ENCODE measurements around the gene GINS1.

GRCh38 chr20:25466846-25467245, 59.4 kb downstream of the GINS1 start:
- TF ChIP-seq CTCF (IDR thresholded peaks at IDR 0.05; ENCODE audit: low read length) (no peak), EZH2 (IDR thresholded peaks at IDR 0.05; ENCODE audit: borderline replicate concordance, low read length) (no peak)
